AG04449 (cell line): ENCODE data around the gene CBX8.

Experiments used
- CTCF ChIA-PET: fragments of 350-600 bp; formaldehyde crosslinking; extraction: SDS; loops from one replicate; lab custom pipeline; 2021; ENCODE audit warnings: antibody characterized with exemption; lab: Yijun Ruan, JAX
- POLR2A ChIA-PET: fragments of 400-600, 350-600 bp; formaldehyde crosslinking; extraction: SDS; loops from one replicate; lab custom pipeline; 2020; ENCODE audit warnings: antibody characterized with exemption, inconsistent platforms; lab: Yijun Ruan, JAX
- DNase-seq: peaks from one replicate; pipeline ENCODE4 v3.0.0-alpha.2; 2010; ENCODE audit warnings: low read depth, low spot score
- H3K4me3 ChIP-seq: 2 replicates; pipeline ENCODE4 v1.5.1; 2011; ENCODE audit warnings: low read depth, mild to moderate bottlenecking, control low read depth, low read length
- CTCF ChIP-seq: IDR thresholded peaks from one replicate; pipeline ENCODE4 v1.5.1; 2011; ENCODE audit warnings: mild to moderate bottlenecking, moderate library complexity, low read length, control low read depth, inconsistent platforms; ENCODE audit not compliant: insufficient read depth; ENCODE audit errors: missing control alignments

The CBX8 gene

GRCh38 chr17:79842656-79843473 lies 46.0 kb upstream of the CBX8 start:
- no peak for DNase-seq
- ChIA-PET POLR2A (interaction anchor here (1.6 kb wide), 1 partner anchor 8 kb away, joined by 3 read pairs; no protein-coding TSS in a partner anchor), CTCF (interaction anchor here (0.7 to 3.5 kb wide), 5 partner anchors 32 to 150 kb away, joined by 3 to 17 read pairs (median 4); partner anchors contain the start of gene CBX8)
- TF ChIP-seq CTCF: no peak
- H3K4me3 ChIP-seq: peak overlapping the region; percentile 50

- H3K4me3 ChIP-seq: no peak overlapping the region
- CTCF ChIA-PET: interaction anchor here (0.7 to 3.7 kb wide), 6 partner anchors 8 to 85 kb away, joined by 3 to 39 read pairs (median 7); partner anchors contain the start of gene CBX8
- no peak for DNase-seq
- POLR2A ChIA-PET: interaction anchor here (0.6 to 1.6 kb wide), 2 partner anchors 9 to 91 kb away, joined by 3 read pairs; no protein-coding TSS in a partner anchor
- TF ChIP-seq CTCF: no peak
Measured at GRCh38 chr17:79842136-79842655, 45.3 kb upstream of the CBX8 start.

GRCh38 chr17:79841369-79842135 lies 44.7 kb upstream of the CBX8 start:
- ChIA-PET CTCF (interaction anchor here (0.7 to 3.7 kb wide), 17 partner anchors 9 to 192 kb away, joined by 3 to 39 read pairs (median 4); partner anchors contain the start of gene CBX8), POLR2A (interaction anchor here (0.6 to 1.6 kb wide), 2 partner anchors 9 to 91 kb away, joined by 3 read pairs; no protein-coding TSS in a partner anchor)
- H3K4me3 ChIP-seq: no peak overlapping the region
- no peak for TF ChIP-seq CTCF
- no peak for DNase-seq

- CTCF ChIA-PET: interaction anchor here (0.7 to 3.7 kb wide), 19 partner anchors 10 to 193 kb away, joined by 3 to 39 read pairs (median 4); partner anchors contain the start of gene CBX8
- no peak for DNase-seq
- H3K4me3 ChIP-seq: no peak overlapping the region
- TF ChIP-seq CTCF: no peak
- POLR2A ChIA-PET: no interaction called here
Measured at GRCh38 chr17:79840989-79841286, 44.1 kb upstream of the CBX8 start.

- peak; percentile 22 for TF ChIP-seq CTCF
- peak overlapping the region; percentile 55 for H3K4me3 ChIP-seq
- POLR2A ChIA-PET: interaction anchor here (1.3 to 2.2 kb wide), 2 partner anchors 10 to 75 kb away, joined by 6 to 17 read pairs; no protein-coding TSS in a partner anchor
- CTCF ChIA-PET: interaction anchor here (0.7 to 3.7 kb wide), 29 partner anchors 10 to 261 kb away, joined by 3 to 39 read pairs (median 4); partner anchors contain the start of genes CBX8 and GAA
- no peak for DNase-seq
Measured at GRCh38 chr17:79840269-79840988, 43.6 kb upstream of the CBX8 start.
